ENCODE data around the gene LNX1. TPM values are rescaled to one million over a fixed set of nuclear protein-coding genes. Genes with fewer than 3 reads are reported as not detected.

The LNX1 gene
- total and polyA plus RNA-seq, 7 donors = 2.3 to 7.9 (median 4.6) TPM

DNA sequence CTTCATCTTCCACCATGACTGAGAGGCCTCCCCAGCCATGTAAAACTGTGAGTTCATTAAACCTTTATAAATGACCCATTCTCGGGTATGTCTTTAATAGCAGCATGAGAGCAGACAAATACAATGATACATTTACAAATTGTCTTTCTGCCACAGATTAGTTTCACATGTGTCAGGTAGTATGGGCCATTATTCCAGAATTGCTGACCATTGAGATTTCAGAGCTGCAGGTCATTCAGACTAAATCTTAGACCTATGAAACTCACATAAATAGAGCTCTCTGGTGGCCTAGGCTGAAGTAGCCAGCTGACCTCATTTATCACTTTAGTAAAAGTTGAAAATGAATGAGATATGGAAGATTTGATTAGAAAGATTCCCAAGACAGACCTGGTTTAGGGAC, 108.0 kb downstream of the LNX1 start:
- intact Hi-C loops (cut with DNase I) = no loop called here
- 94 to 100% methylated on average over 1 of the region's 1 CpG for WGBS, 2 donors
- Histone ChIP-seq H3K27me3 (no peaks in the 10 kb centered on the region), H3K9me3 (no peaks in the 10 kb centered on the region), H3K4me3 (no peak overlapping the region), H3K36me3 (no peaks in the 10 kb centered on the region), H3K27ac (no peak overlapping the region), H3K4me1 (no peaks in the 10 kb centered on the region)
- no peak for TF ChIP-seq POLR2A (IDR thresholded peaks at IDR 0.05)
- TF ChIP-seq, protein P1, sequence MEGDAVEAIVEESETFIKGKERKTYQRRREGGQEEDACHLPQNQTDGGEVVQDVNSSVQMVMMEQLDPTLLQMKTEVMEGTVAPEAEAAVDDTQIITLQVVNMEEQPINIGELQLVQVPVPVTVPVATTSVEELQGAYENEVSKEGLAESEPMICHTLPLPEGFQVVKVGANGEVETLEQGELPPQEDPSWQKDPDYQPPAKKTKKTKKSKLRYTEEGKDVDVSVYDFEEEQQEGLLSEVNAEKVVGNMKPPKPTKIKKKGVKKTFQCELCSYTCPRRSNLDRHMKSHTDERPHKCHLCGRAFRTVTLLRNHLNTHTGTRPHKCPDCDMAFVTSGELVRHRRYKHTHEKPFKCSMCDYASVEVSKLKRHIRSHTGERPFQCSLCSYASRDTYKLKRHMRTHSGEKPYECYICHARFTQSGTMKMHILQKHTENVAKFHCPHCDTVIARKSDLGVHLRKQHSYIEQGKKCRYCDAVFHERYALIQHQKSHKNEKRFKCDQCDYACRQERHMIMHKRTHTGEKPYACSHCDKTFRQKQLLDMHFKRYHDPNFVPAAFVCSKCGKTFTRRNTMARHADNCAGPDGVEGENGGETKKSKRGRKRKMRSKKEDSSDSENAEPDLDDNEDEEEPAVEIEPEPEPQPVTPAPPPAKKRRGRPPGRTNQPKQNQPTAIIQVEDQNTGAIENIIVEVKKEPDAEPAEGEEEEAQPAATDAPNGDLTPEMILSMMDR (IDR thresholded peaks at IDR 0.05) = no peak
- TF ChIP-seq EP300 (IDR thresholded peaks at IDR 0.05) = no peak
- no peak for TF ChIP-seq POLR2AphosphoS5 (IDR thresholded peaks at IDR 0.05)
- DNase-seq = no peak

DNA sequence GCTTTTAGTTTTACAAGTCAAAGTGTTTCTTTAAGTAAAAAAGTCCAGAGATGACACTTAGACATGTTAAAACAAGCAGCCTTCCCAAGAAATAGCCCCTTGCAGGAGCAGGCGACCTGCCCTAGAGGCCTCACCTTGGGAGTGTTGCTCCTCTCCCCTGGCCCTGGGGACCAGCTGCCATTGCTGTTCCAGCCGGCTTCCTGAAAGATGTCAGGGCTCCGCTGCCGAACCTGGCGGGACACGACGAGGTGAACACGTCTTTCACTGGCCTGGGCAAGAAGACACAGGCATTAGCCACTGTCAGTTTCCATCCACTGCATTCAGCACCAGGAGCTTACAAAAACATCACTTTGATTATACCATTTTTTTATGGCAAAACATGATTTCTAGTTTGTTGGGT, 109.7 kb downstream of the LNX1 start:
- intact Hi-C loops (cut with DNase I) = no loop called here
- WGBS, 2 donors = 93 to 96% methylated on average over 8 of the region's 8 CpGs
- H3K27me3 ChIP-seq = no peaks in the 10 kb centered on the region
- H3K9me3 ChIP-seq = no peaks in the 10 kb centered on the region
- no peak for DNase-seq
- H3K4me1 ChIP-seq = no peaks in the 10 kb centered on the region
- H3K27ac ChIP-seq = no peak overlapping the region
- H3K36me3 ChIP-seq = no peaks in the 10 kb centered on the region
- no peak overlapping the region for H3K4me3 ChIP-seq
- TF ChIP-seq, protein P1 (IDR thresholded peaks at IDR 0.05) = no peak
- TF ChIP-seq POLR2AphosphoS5 (IDR thresholded peaks at IDR 0.05) = no peak
- TF ChIP-seq EP300 (IDR thresholded peaks at IDR 0.05) = no peak
- TF ChIP-seq POLR2A (IDR thresholded peaks at IDR 0.05) = no peak

DNA sequence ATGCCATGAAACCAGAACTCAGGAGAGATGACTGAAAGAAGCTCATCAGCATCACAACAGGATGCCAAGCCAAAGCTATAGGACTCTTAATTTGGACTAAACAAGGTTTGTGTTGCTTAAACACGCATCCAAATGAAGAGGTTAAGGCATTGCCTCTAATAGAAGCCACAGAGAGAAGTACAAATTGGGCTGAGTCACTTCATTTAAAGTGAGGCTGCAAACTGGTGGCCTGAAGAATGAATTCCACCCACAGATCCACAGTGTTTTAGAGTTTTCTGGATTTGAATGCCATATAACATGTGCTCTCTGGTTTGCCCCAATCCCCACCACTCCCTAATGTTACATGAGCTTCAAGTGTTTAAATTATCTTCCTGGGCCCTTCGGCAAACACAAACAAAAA, 110.4 kb downstream of the LNX1 start:
- DNase-seq = no peak
- TF ChIP-seq EP300 (IDR thresholded peaks at IDR 0.05) (no peak), POLR2A (IDR thresholded peaks at IDR 0.05) (no peak), POLR2AphosphoS5 (IDR thresholded peaks at IDR 0.05) (no peak)
- TF ChIP-seq, protein P1 (IDR thresholded peaks at IDR 0.05) = no peak
- H3K4me1 ChIP-seq = no peaks in the 10 kb centered on the region
- H3K27me3 ChIP-seq = no peaks in the 10 kb centered on the region
- no peak overlapping the region for H3K4me3 ChIP-seq
- intact Hi-C loops (cut with DNase I) = no loop called here
- no peaks in the 10 kb centered on the region for H3K9me3 ChIP-seq
- no peaks in the 10 kb centered on the region for H3K36me3 ChIP-seq
- 90 to 94% methylated on average over 2 of the region's 2 CpGs for WGBS, 2 donors
- H3K27ac ChIP-seq = no peak overlapping the region

GRCh38 chr4:53479736-53480525, 111.4 kb downstream of the LNX1 start:
- no peaks in the 10 kb centered on the region for H3K27me3 ChIP-seq
- DNase-seq = no peak
- no peaks in the 10 kb centered on the region for H3K4me1 ChIP-seq
- H3K4me3 ChIP-seq = no peak overlapping the region
- H3K27ac ChIP-seq = no peak overlapping the region
- H3K9me3 ChIP-seq = no peaks in the 10 kb centered on the region
- TF ChIP-seq EP300 (IDR thresholded peaks at IDR 0.05) (no peak), POLR2A (IDR thresholded peaks at IDR 0.05) (no peak), POLR2AphosphoS5 (IDR thresholded peaks at IDR 0.05) (no peak)
- TF ChIP-seq, protein P1 (IDR thresholded peaks at IDR 0.05) = no peak
- WGBS, 2 donors = 94 to 96% methylated on average over 5 of the region's 5 CpGs
- intact Hi-C loops (cut with DNase I) = no loop called here
- H3K36me3 ChIP-seq = no peaks in the 10 kb centered on the region

Data from sigmoid colon (tissue), 7 donors.